BLaER1 (cell line): ENCODE measurements around the gene TAF11L5.
"Not testable (repeated sequence)": the region's sequence is repeated elsewhere in the genome, so short reads cannot be mapped to it uniquely, and the experiment has no call there.

Source experiments
- H3K27ac ChIP-seq: shearing (Covaris generic); formaldehyde crosslinking; 2 replicates; pipeline ENCODE4 v1.8.1; 2022
- H3K27me3 ChIP-seq: shearing (Covaris generic); formaldehyde crosslinking; 2 replicates; pipeline ENCODE4 v1.8.1; 2022
- H3K36me3 ChIP-seq: shearing (Covaris generic); formaldehyde crosslinking; 2 replicates; pipeline ENCODE4 v1.8.1; 2022
- H3K4me1 ChIP-seq: shearing (Covaris generic); formaldehyde crosslinking; 2 replicates; pipeline ENCODE4 v1.8.1; 2022
- H3K4me2 ChIP-seq: shearing (Covaris generic); formaldehyde crosslinking; 2 replicates; pipeline ENCODE4 v1.8.1; 2022
- H3K4me3 ChIP-seq: shearing (Covaris generic); formaldehyde crosslinking; 2 replicates; pipeline ENCODE4 v1.8.1; 2022
- H3K9ac ChIP-seq: shearing (Covaris generic); formaldehyde crosslinking; 2 replicates; pipeline ENCODE4 v1.8.1; 2022
- H3K9me3 ChIP-seq: shearing (Covaris generic); formaldehyde crosslinking; 2 replicates; pipeline ENCODE4 v1.8.1; 2022
- H4K20me1 ChIP-seq: shearing (Covaris generic); formaldehyde crosslinking; 2 replicates; pipeline ENCODE4 v1.8.1; 2022
- Cebpa-rat ChIP-seq: shearing (Covaris generic); IDR thresholded peaks from 2 replicates; pipeline ENCODE4 v1.8.1; 2022

The TAF11L5 gene

DNA sequence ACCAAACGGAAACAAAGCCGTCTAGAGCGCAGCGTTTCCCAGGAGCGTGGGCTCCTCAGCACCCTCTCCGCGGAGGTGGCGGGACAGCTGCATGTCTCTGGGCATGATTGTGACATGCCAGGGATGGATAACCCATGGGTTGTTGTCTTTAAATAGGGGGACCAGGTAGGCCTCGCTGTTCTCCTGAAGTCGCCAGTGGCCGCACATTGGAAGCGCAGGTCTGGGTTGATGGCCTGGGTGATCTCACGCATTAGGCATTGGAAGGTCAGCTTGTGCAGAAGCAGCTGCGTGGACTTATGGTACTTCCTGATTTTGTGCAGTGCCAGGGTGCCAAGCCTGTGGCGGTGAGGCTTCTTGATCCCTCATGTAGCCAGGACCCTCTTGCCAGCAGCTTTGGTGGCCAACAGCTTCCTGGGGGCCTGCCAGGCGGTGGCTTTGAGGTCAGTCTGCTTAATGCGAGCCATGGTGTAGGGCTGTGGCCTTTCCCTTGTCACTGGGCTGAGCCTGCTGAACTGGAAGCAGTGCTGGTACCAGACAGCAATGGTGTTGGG is 13.2 kb upstream of the TAF11L5 start:
- H3K4me3 ChIP-seq = no peak overlapping the region
- no peak for TF ChIP-seq Cebpa-rat

DNA sequence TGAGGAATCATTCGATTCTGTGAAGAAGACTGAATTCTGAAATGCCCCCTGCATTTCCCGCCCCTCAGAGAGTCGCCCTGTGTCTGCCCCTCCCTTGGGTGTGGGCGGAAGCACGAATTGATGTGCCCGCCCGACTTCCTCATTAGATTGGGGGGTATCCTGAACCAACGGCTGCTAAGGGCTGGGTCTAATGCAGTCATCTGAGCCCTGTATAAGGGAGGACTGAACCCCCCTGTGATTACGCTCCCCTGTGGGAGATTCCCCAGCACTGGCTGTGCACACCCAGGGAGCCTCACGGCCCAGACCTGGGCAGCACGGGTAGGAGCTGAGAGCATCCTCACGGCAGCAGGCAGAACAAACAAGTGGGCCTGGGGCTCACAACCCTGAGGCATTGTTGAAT is 7.5 kb upstream of the TAF11L5 start:
- H3K4me2 ChIP-seq, H3K27ac ChIP-seq, H3K4me1 ChIP-seq, H3K27me3 ChIP-seq, H3K4me3 ChIP-seq, H4K20me1 ChIP-seq, H3K9me3 ChIP-seq, H3K9ac ChIP-seq, H3K36me3 ChIP-seq: not testable (repeated sequence)

More for the DNA sequence above, 13.2 kb upstream of the TAF11L5 start:
- no peak overlapping the region for H3K4me2 ChIP-seq
- H3K27ac ChIP-seq = no peak overlapping the region
- H3K36me3 ChIP-seq = no peaks in the 10 kb centered on the region
- H3K9ac ChIP-seq = no peak overlapping the region
- H4K20me1 ChIP-seq = no peaks in the 10 kb centered on the region
- H3K4me1 ChIP-seq = no peaks in the 10 kb centered on the region
- H3K9me3 ChIP-seq = no peaks in the 10 kb centered on the region
- H3K27me3 ChIP-seq = no peaks in the 10 kb centered on the region

DNA sequence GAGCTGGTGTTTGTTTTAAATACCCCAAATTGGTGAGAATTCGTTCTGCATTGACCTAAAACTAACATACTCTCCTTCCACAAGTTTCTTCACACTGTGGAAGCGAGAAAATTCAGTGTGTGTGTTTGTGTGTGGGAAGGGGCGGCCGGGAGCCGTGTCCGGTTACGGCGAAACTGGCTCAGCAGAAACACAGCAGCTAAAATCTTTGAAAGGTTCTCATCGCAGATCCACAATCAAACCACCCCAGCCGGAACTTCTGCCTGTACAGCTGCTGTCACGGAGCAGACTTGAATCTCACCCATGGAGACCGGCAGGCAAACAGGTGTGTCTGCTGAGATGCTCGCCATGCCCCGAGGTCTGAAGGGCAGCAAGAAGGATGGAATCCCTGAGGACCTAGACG is 7.0 kb upstream of the TAF11L5 start, which contains the start of gene TAF11L3:
Gene TAF11L3, plus strand, starts transcription at position 301 of the 400 bp plus-strand sequence.
- not testable (repeated sequence) for H3K9ac ChIP-seq, H3K27ac ChIP-seq, H3K4me3 ChIP-seq, H3K36me3 ChIP-seq, H4K20me1 ChIP-seq, H3K27me3 ChIP-seq, H3K4me2 ChIP-seq, H3K4me1 ChIP-seq, H3K9me3 ChIP-seq

DNA sequence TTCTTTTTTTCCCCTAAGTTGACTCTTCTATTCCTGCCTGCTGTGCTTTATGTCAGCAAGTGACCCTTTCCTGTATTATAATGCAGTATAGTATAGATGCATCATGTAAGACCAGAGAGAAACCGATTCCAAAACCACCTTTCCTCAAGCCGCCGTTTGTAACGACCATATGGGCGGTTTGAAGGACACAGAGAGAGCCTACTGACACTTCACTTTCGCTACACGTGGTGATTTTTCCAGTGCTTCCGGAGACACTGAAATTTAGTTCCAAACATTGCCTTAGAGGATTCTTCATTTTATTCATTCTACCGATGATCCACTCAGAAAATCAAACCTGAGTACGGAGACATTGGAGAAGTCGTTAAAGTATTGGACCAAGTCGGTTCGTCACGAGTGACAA is 5.5 kb upstream of the TAF11L5 start:
- H3K36me3 ChIP-seq, H3K9ac ChIP-seq, H3K4me1 ChIP-seq, H3K4me2 ChIP-seq, H3K27me3 ChIP-seq, H4K20me1 ChIP-seq, H3K4me3 ChIP-seq, H3K27ac ChIP-seq, H3K9me3 ChIP-seq: not testable (repeated sequence)

DNA sequence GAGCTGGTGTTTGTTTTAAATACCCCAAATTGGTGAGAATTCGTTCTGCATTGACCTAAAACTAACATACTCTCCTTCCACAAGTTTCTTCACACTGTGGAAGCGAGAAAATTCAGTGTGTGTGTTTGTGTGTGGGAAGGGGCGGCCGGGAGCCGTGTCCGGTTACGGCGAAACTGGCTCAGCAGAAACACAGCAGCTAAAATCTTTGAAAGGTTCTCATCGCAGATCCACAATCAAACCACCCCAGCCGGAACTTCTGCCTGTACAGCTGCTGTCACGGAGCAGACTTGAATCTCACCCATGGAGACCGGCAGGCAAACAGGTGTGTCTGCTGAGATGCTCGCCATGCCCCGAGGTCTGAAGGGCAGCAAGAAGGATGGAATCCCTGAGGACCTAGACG is 3.5 kb upstream of the TAF11L5 start, which contains the start of gene TAF11L4:
Gene TAF11L4, plus strand, starts transcription at position 301 of the 400 bp plus-strand sequence.
- not testable (repeated sequence) for H3K4me2 ChIP-seq, H3K9me3 ChIP-seq, H3K4me1 ChIP-seq, H3K27ac ChIP-seq, H3K9ac ChIP-seq, H3K27me3 ChIP-seq, H4K20me1 ChIP-seq, H3K36me3 ChIP-seq, H3K4me3 ChIP-seq

DNA sequence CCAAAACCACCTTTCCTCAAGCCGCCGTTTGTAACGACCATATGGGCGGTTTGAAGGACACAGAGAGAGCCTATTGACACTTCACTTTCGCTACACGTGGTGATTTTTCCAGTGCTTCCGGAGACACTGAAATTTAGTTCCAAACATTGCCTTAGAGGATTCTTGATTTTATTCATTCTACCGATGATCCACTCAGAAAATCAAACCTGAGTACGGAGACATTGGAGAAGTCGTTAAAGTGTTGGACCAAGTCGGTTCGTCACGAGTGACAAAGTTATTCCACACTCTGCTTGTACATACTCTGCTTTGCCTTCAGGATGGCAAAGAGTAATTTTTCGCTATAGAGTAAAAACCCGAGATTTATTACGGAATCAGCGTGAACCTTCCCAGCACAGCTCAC is 1.5 kb downstream of the TAF11L5 start:
- H3K9ac ChIP-seq, H3K27ac ChIP-seq, H3K4me2 ChIP-seq, H3K36me3 ChIP-seq, H4K20me1 ChIP-seq, H3K4me1 ChIP-seq, H3K4me3 ChIP-seq, H3K9me3 ChIP-seq, H3K27me3 ChIP-seq: not testable (repeated sequence)

DNA sequence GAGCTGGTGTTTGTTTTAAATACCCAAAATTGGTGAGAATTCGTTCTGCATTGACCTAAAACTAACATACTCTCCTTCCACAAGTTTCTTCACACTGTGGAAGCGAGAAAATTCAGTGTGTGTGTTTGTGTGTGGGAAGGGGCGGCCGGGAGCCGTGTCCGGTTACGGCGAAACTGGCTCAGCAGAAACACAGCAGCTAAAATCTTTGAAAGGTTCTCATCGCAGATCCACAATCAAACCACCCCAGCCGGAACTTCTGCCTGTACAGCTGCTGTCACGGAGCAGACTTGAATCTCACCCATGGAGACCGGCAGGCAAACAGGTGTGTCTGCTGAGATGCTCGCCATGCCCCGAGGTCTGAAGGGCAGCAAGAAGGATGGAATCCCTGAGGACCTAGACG is 3.3 kb downstream of the TAF11L5 start, which contains the start of gene TAF11L6:
Gene TAF11L6, plus strand, starts transcription at position 301 of the 400 bp plus-strand sequence.
- H3K4me2 ChIP-seq, H3K4me3 ChIP-seq, H3K27ac ChIP-seq, H3K9me3 ChIP-seq, H3K36me3 ChIP-seq, H4K20me1 ChIP-seq, H3K4me1 ChIP-seq, H3K9ac ChIP-seq, H3K27me3 ChIP-seq: not testable (repeated sequence)
